ENCODE results near the gene SLC43A2.
"Not testable (repeated sequence)": the region's sequence is repeated elsewhere in the genome, so short reads cannot be mapped to it uniquely, and the experiment has no call there.

The SLC43A2 gene

DNA sequence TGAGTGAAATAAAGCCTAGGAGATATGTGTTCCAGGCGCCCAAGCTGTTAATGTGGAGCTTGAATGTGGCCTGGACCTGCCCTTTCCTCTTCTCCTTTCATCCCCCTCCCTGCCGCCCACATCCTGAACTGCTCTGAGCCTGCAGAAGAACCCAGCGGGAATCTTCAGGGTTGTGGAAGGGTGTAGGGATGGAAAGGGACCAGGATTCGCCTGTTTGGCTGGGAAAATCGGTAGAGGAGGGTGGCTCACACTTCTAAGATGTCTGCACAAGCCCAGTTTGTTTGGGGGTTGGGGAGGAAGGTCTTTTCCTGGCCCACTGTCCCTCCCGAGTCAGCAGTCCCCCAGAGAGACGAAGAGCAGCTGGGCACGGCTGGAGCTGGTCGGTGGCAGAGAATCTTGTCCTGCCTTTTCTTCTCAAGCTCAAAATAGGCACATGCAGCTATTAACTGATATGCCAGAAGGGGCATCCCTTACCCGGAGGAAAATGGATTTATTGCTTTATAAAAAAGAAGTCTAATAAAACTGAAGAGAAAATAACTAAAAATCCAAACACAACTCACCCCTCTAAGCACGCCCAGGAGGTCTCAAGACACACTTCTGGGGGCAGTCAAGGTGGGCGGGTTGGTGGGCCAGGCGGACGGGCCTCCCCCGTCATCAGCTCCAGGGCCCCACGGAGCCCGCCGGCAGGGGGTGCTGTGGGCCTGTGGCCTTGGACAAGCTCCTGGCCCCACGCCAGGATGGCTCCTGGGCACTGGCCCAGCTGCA lies 54.5 kb downstream of the SLC43A2 start:
- no peak for TF ChIP-seq JUND (IDR thresholded peaks at IDR 0.05; ENCODE audit: low read depth)

DNA sequence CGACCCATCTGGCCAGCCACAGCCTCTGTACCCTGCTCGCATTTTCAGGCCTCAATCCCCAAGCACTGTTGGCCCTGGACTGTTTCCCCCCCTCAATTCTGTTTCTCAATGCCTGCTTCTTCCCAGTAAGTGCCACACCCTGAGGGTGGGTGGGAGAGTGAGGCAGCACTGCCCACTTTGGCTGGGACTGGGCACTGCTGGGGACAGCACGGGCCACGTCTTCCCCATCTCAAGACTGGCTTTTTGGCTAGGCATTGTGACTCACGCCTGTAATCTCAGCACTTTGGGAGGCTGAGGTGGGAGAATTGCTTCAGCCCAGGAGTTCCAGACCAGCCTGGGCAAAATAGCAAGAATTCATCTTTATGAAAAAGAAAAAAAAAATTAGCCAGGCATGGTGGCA lies 56.0 kb downstream of the SLC43A2 start:
- DNase-seq (ENCODE audit: low read depth in 1 of 2, low spot score in 1 of 2); in situ Hi-C loops (cut with HindIII; ENCODE audit: low pct_unique_long_range_greater_than_20kb, low sequenced_read_pairs): not testable (repeated sequence)

More for the DNA sequence above, 54.5 kb downstream of the SLC43A2 start:
- DNase-seq (ENCODE audit: low read depth in 1 of 2, low spot score in 1 of 2), result peak; percentile 66 to 74
- in situ Hi-C loops (cut with HindIII; ENCODE audit: low pct_unique_long_range_greater_than_20kb, low sequenced_read_pairs), result no loop called here

DNA sequence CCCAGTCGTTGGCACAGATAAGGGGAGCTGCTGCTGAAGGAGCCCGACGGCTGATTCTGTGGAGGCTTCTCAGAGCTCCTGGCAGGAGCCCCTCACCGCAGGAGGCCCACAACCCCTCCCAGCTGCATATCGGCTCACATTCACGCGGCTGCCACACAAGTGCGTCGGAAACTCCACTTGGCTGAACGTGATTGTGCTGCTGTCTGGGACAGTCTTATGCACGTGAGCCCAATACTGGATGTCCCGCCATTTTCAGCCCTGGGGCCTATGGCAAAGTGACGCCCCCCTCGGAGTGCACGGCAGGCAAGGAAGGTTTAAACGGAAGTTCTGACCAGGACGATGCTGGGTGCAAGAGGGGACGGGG lies 57.3 kb downstream of the SLC43A2 start:
- in situ Hi-C loops (cut with HindIII; ENCODE audit: low pct_unique_long_range_greater_than_20kb, low sequenced_read_pairs), result no loop called here
- no peak for DNase-seq (ENCODE audit: low read depth in 1 of 2, low spot score in 1 of 2)
- TF ChIP-seq JUND (IDR thresholded peaks at IDR 0.05; ENCODE audit: low read depth), result no peak

DNA sequence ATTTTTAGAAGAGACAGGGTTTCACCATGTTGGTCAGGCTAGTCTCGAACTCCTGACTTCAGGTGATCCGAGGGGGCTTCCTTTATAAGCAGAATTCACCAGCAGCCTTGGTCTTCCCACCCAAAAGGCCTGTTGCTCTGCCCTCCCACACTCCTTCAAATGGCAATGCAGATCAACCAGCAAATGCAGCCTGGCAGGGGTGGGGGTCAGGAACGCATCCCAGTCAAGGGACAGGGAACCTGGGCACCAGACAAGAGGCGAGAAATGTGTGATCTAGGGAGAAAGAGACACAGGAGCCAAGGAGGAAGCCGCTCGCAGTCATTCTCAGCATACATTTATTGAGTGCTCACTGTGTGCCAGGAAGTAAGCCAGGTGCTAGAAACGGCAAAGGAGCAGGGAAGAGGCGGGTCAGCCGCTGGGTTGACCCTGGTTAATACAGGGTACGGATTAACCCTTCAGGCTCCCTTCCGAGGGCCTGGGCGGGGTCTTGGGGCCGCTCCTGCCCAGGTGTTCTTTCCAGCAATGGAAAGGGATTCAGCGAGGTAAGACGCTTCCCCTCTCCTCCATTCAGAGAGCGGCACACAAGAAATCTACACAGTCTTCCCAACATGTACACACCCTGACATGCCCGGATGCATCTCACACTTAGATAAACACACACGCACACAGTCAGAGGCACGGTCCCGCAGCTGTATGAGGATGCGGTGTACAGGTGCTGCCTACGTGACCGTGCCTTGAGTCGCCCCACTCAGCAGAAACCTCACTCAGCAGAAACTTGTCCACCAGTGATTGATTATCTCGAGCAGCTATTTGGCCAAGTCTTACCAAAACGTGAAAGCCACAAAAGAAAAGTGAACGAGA lies 59.5 kb downstream of the SLC43A2 start:
- no peak for TF ChIP-seq JUND (IDR thresholded peaks at IDR 0.05; ENCODE audit: low read depth)
- DNase-seq (ENCODE audit: low read depth in 1 of 2, low spot score in 1 of 2), result no peak
- in situ Hi-C loops (cut with HindIII; ENCODE audit: low pct_unique_long_range_greater_than_20kb, low sequenced_read_pairs), result no loop called here

DNA sequence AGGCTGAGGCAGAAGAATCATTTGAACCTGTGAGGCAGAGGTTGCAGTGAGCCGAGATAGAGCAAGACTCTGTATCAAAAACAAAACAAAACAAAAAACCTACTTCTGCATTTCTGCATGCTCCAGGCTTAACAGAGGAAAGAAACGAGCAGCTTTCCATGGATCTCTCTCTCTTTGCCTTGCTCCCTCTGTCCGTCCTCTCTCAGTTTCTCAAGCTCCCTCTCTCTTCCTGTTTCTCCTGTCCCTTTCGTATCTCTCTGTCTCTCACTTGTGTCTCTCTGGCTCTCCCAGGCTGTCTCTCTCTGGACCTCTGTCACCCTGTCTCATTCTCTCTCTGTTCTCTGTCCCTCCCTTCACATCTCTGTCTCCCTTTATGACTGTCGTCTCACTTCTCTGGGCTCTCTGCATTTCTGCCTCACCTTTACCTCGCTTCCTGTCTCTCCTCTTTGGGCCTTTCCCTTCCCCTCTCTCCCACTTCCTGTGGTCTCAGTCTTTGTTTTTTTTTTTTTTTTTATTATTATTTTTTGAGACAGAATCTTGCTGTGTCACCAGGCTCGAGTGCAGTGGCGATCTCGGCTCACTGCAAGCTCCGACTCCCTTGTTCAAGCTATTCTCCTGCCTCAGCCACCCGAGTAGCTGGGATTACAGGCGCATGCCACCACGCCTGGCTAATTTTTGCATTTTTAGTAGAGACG lies 62.0 kb downstream of the SLC43A2 start:
- in situ Hi-C loops (cut with HindIII; ENCODE audit: low pct_unique_long_range_greater_than_20kb, low sequenced_read_pairs), result no loop called here
- no peak for DNase-seq (ENCODE audit: low read depth in 1 of 2, low spot score in 1 of 2)

DNA sequence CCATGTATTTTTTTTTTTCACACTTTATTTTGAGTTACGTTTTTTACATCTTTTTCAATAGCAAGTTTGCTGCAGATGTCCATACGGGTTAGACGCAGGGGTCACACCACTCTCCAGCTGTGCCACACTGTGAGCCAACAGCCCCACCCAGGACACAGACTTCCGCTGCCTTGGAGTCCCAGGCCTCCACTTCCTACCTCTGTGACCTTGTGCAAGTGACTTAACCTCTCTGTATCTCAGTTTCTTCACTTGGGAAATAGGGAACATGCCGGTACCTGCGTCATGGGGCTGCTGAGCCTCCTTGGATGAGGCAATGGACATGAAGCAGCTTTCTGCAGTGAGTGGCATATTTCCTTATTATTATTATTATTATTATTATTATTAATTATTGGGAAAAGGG lies 62.8 kb downstream of the SLC43A2 start:
- in situ Hi-C loops (cut with HindIII; ENCODE audit: low pct_unique_long_range_greater_than_20kb, low sequenced_read_pairs), result no loop called here
- no peak for DNase-seq (ENCODE audit: low read depth in 1 of 2, low spot score in 1 of 2)
- no peak for TF ChIP-seq JUND (IDR thresholded peaks at IDR 0.05; ENCODE audit: low read depth)

More for the DNA sequence above, 62.0 kb downstream of the SLC43A2 start:
- no peak for TF ChIP-seq JUND (IDR thresholded peaks at IDR 0.05; ENCODE audit: low read depth)

- DNase-seq (ENCODE audit: low read depth in 1 of 2, low spot score in 1 of 2), result no peak
- in situ Hi-C loops (cut with HindIII; ENCODE audit: low pct_unique_long_range_greater_than_20kb, low sequenced_read_pairs), result no loop called here
- TF ChIP-seq JUND (IDR thresholded peaks at IDR 0.05; ENCODE audit: low read depth), result no peak
These were observed 64.6 kb downstream of the SLC43A2 start for GRCh38 chr17:1563786-1564613.

- DNase-seq (ENCODE audit: low read depth in 1 of 2, low spot score in 1 of 2); in situ Hi-C loops (cut with HindIII; ENCODE audit: low pct_unique_long_range_greater_than_20kb, low sequenced_read_pairs): not testable (repeated sequence)
These were observed 65.2 kb downstream of the SLC43A2 start for GRCh38 chr17:1563471-1563785.

- in situ Hi-C loops (cut with HindIII; ENCODE audit: low pct_unique_long_range_greater_than_20kb, low sequenced_read_pairs), result no loop called here
- no peak for TF ChIP-seq JUND (IDR thresholded peaks at IDR 0.05; ENCODE audit: low read depth)
- DNase-seq (ENCODE audit: low read depth in 1 of 2, low spot score in 1 of 2), result no peak
These were observed 66.4 kb downstream of the SLC43A2 start for GRCh38 chr17:1562176-1562643.

DNA sequence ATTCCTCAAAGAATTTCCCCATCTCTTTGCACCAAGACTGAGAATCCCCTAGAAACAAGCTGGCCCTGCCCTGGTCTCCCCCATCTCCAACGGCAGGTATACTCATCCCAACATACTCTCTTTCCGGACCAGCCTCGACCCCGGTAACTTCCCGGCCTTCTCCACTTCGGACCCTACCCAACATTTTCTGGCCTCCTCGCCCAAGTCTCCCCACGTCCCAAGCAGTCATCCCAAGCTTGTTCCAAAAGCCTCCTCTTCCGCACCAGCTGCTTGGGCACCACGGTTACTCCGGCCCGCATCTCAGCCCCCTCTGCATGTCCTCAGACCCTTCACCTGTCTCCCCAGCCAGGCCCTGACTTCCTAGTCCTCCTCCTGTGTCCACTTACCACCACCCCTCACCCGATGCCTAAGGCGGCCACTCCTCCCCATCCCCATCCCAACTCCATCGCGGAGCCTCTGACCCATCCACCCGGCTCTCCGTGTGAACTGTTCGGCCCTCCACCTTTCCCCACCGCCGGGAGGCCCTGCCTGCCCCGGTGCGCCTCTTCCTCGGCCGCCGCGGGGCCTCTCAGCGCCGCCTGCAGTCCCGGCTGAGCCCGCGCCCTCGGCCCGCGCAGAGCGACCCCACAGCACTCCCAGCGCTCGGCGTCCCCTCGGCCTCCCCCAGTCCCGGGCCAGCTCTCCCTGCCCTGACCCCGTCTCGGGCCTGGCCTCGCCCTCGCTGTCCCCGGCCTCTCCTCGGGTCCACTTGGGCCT lies 67.0 kb downstream of the SLC43A2 start:
- in situ Hi-C loops (cut with HindIII; ENCODE audit: low pct_unique_long_range_greater_than_20kb, low sequenced_read_pairs), result no loop called here
- DNase-seq (ENCODE audit: low read depth in 1 of 2, low spot score in 1 of 2), result no peak
- no peak for TF ChIP-seq JUND (IDR thresholded peaks at IDR 0.05; ENCODE audit: low read depth)

- no peak for DNase-seq (ENCODE audit: low read depth in 1 of 2, low spot score in 1 of 2)
- TF ChIP-seq JUND (IDR thresholded peaks at IDR 0.05; ENCODE audit: low read depth), result no peak
- in situ Hi-C loops (cut with HindIII; ENCODE audit: low pct_unique_long_range_greater_than_20kb, low sequenced_read_pairs), result no loop called here
These were observed 67.7 kb downstream of the SLC43A2 start for GRCh38 chr17:1560858-1561355.

All from T47D (cell line).